ENCODE results near the gene ATP13A2. TPM values are rescaled to one million over a fixed set of nuclear protein-coding genes. Genes with fewer than 3 reads are reported as not detected.

Gene ATP13A2
- total RNA-seq, 1 experiment from 2014 or later, result 50.9 TPM

DNA sequence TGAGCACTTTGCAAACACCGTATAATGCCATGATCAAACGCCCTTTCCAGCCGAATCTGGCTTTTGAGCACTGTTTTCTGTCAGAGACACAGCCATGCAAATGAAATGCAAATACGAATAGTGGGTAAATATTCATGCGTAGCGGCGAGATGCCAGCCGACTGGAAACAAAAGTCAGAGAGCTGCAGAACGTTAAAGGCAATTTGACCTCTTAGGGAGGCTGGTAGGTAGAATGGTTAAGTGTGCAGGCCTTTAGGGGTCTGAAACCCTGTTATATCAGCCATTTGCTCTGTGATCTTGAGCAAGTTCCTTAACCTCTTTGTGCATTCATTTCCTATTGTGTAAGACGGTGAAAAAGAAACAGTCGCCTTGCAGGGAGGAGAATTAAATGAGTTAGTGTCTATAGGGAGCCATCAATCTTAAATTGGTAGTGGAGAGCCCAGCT lies 48.6 kb upstream of the ATP13A2 start:
- peak overlapping the region; percentile 88 for H3K27ac ChIP-seq (ENCODE audit: low read depth, low read length, poor library complexity, severe bottlenecking)
- H3K36me3 ChIP-seq (ENCODE audit: insufficient read depth, low read length, poor library complexity, severe bottlenecking), result no peaks in the 10 kb centered on the region
- H3K4me3 ChIP-seq (ENCODE audit: low read depth, low read length, poor library complexity, severe bottlenecking), result peak overlapping the region; percentile 22
- H3K4me1 ChIP-seq (ENCODE audit: insufficient read depth, low read length, poor library complexity, severe bottlenecking), result peaks cover 40% of the 10 kb centered on the region
- intact Hi-C loops (cut with micrococcal nuclease; ENCODE audit: unreplicated experiment), result loop anchor here (2.0 to 5.0 kb wide), 3 partner anchors 64 to 432 kb away; no protein-coding TSS in a partner anchor
- BruUV-seq (replicated peaks), result no TSS peak
- POLR2A ChIA-PET (ENCODE audit: low non-redundant PET), result no interaction called here
- H3K9me3 ChIP-seq (ENCODE audit: low read depth, low read length, poor library complexity, severe bottlenecking), result peaks cover 3% of the 10 kb centered on the region
- CTCF ChIA-PET, result interaction anchor here (0.8 to 1.2 kb wide), 2 partner anchors 15 to 59 kb away, joined by 4 to 5 read pairs; partner anchors contain the start of gene PADI2
- no peaks in the 10 kb centered on the region for H3K27me3 ChIP-seq (replicated peaks; ENCODE audit: insufficient read depth, low read depth, low read length, poor library complexity)
- no peak for TF ChIP-seq EZH2 (IDR thresholded peaks at IDR 0.05; ENCODE audit: borderline replicate concordance, low read depth, low read length, poor library complexity, severe bottlenecking)
- TF ChIP-seq, protein P1, sequence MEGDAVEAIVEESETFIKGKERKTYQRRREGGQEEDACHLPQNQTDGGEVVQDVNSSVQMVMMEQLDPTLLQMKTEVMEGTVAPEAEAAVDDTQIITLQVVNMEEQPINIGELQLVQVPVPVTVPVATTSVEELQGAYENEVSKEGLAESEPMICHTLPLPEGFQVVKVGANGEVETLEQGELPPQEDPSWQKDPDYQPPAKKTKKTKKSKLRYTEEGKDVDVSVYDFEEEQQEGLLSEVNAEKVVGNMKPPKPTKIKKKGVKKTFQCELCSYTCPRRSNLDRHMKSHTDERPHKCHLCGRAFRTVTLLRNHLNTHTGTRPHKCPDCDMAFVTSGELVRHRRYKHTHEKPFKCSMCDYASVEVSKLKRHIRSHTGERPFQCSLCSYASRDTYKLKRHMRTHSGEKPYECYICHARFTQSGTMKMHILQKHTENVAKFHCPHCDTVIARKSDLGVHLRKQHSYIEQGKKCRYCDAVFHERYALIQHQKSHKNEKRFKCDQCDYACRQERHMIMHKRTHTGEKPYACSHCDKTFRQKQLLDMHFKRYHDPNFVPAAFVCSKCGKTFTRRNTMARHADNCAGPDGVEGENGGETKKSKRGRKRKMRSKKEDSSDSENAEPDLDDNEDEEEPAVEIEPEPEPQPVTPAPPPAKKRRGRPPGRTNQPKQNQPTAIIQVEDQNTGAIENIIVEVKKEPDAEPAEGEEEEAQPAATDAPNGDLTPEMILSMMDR (conservative IDR thresholded peaks at IDR 0.05; ENCODE audit: low read depth, low read length), result no peak
- DNase-seq (ENCODE audit: low spot score), result peak; percentile 89

DNA sequence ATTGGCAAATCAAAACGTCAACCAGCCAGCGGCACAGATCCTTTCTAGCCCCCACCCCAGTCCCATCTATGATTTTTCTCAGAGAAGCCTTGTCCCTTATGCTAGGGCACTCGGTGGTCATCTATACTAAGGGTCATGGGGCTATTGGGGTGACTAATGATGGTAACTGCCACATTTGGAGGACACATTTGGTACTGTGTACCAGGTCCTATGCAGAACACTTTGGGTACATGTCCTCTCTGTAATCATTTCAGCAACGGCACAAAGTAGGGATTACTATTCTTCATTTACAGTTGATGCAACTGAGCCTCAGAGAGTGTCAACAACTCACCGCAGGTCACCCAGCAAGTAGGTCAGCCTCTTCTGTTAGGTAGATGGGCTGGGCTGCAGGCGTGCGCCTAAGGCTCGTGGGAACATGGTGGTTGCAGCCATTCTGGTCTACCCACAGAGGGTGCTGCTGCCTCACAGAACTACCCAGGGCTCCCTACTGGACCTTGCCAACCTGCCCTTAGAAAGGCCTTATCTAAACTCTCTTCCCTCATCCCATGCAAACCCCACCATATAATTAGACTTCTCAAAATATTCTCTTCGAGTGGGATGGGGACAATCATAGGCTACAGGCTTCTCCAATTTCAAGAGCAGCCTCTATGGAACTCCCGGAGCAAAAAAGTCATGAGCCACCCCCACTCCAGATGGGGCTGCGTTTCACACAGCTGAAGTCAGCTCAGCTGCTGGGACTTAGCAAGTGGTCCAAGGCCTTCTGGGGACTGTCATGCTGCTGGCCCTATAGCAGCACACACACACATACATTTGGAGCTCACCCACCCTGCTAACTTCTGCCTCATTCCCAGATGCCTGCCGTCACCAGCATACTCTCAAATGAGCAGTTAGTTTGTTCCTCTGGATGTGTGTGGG lies 47.9 kb upstream of the ATP13A2 start:
- peak; percentile 85 for DNase-seq (ENCODE audit: low spot score)

DNA sequence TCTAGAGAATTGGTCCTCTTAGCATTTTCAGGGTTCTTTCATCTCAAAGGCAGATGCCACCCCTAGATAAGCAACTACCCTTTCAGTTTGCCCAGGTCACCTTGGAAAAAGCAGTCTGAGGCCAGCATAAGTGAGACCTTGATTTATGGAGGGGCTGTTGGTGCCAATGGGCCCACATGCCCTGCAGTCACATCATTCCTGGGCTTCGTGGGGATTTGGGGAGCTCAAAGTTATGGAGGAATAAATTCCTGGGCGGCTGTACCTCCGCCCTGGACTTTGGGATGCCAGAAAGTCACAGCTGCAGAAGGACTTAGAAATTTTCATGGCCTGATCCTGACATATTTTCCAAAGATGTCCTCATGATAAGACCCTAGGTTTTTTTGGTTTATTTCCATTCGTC lies 44.8 kb upstream of the ATP13A2 start:
- H3K27ac ChIP-seq (ENCODE audit: low read depth, low read length, poor library complexity, severe bottlenecking), result no peak overlapping the region
- no peak overlapping the region for H3K4me3 ChIP-seq (ENCODE audit: low read depth, low read length, poor library complexity, severe bottlenecking)
- no peaks in the 10 kb centered on the region for H3K9me3 ChIP-seq (ENCODE audit: low read depth, low read length, poor library complexity, severe bottlenecking)
- BruUV-seq (replicated peaks), result no TSS peak
- H3K27me3 ChIP-seq (replicated peaks; ENCODE audit: insufficient read depth, low read depth, low read length, poor library complexity), result no peaks in the 10 kb centered on the region
- DNase-seq (ENCODE audit: low spot score), result no peak
- POLR2A ChIA-PET (ENCODE audit: low non-redundant PET), result interaction anchor here (0.8 kb wide), 1 partner anchor 178 kb away, joined by 8 read pairs; no protein-coding TSS in a partner anchor
- peaks cover 42% of the 10 kb centered on the region for H3K4me1 ChIP-seq (ENCODE audit: insufficient read depth, low read length, poor library complexity, severe bottlenecking)
- CTCF ChIA-PET, result no interaction called here
- peaks cover 7% of the 10 kb centered on the region for H3K36me3 ChIP-seq (ENCODE audit: insufficient read depth, low read length, poor library complexity, severe bottlenecking)
- intact Hi-C loops (cut with micrococcal nuclease; ENCODE audit: unreplicated experiment), result loop anchor here (5.0 kb wide), 1 partner anchor 351 kb away; no protein-coding TSS in a partner anchor
- TF ChIP-seq, protein P1 (conservative IDR thresholded peaks at IDR 0.05; ENCODE audit: low read depth, low read length), result no peak
- TF ChIP-seq EZH2 (IDR thresholded peaks at IDR 0.05; ENCODE audit: borderline replicate concordance, low read depth, low read length, poor library complexity, severe bottlenecking), result no peak

More for the DNA sequence above, 47.9 kb upstream of the ATP13A2 start:
- Histone ChIP-seq H3K4me1 (ENCODE audit: insufficient read depth, low read length, poor library complexity, severe bottlenecking) (peaks cover 40% of the 10 kb centered on the region), H3K27me3 (replicated peaks; ENCODE audit: insufficient read depth, low read depth, low read length, poor library complexity) (no peaks in the 10 kb centered on the region), H3K27ac (ENCODE audit: low read depth, low read length, poor library complexity, severe bottlenecking) (peak overlapping the region; percentile 88), H3K36me3 (ENCODE audit: insufficient read depth, low read length, poor library complexity, severe bottlenecking) (no peaks in the 10 kb centered on the region), H3K9me3 (ENCODE audit: low read depth, low read length, poor library complexity, severe bottlenecking) (no peaks in the 10 kb centered on the region), H3K4me3 (ENCODE audit: low read depth, low read length, poor library complexity, severe bottlenecking) (peak overlapping the region; percentile 22)
- intact Hi-C loops (cut with micrococcal nuclease; ENCODE audit: unreplicated experiment), result loop anchor here (1.0 to 5.0 kb wide), 6 partner anchors 65 to 433 kb away; no protein-coding TSS in a partner anchor
- ChIA-PET CTCF (interaction anchor here (0.8 to 1.2 kb wide), 2 partner anchors 16 to 59 kb away, joined by 4 to 5 read pairs; partner anchors contain the start of gene PADI2), POLR2A (ENCODE audit: low non-redundant PET) (no interaction called here)
- TF ChIP-seq, protein P1 (conservative IDR thresholded peaks at IDR 0.05; ENCODE audit: low read depth, low read length), result peak; percentile 95
- TF ChIP-seq EZH2 (IDR thresholded peaks at IDR 0.05; ENCODE audit: borderline replicate concordance, low read depth, low read length, poor library complexity, severe bottlenecking), result no peak
- BruUV-seq (replicated peaks), result no TSS peak

All from A673 (cell line).